Fibroblast of peridontal ligament (primary cell): ENCODE data around the gene LANCL3.
A peak's percentile ranks its signal among the peaks of the same experiment; 100 is the strongest.

Source experiments
- DNase-seq: peaks from one replicate; pipeline ENCODE4 v3.0.0-alpha.2; 2010; ENCODE audit errors: extremely low read depth

Gene LANCL3

DNA sequence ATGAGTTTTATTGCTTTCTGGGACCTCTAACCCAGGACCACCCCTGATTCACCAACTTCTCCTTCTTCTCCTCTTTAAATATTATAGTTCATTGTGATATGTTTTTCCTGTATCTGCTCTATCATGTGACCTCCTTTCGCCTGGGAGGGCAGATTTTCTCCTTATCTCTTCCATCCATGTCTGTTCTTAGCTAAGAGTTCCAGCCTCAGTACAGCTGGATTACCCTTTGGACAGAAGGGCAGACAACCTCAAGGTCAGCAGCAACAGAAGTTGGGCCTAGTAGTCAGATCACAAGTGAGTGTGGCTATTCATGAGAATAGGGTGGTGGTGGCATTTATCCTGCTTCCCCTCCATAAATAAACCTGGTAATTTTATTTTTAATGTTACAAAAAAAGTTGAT, 108.4 kb downstream of the LANCL3 start:
- no peak for DNase-seq

- DNase-seq = no peak
Measured at GRCh38 chrX:37684426-37684825, 113.0 kb downstream of the LANCL3 start.

- DNase-seq = no peak
Measured at GRCh38 chrX:37684973-37685372, 113.5 kb downstream of the LANCL3 start.

DNA sequence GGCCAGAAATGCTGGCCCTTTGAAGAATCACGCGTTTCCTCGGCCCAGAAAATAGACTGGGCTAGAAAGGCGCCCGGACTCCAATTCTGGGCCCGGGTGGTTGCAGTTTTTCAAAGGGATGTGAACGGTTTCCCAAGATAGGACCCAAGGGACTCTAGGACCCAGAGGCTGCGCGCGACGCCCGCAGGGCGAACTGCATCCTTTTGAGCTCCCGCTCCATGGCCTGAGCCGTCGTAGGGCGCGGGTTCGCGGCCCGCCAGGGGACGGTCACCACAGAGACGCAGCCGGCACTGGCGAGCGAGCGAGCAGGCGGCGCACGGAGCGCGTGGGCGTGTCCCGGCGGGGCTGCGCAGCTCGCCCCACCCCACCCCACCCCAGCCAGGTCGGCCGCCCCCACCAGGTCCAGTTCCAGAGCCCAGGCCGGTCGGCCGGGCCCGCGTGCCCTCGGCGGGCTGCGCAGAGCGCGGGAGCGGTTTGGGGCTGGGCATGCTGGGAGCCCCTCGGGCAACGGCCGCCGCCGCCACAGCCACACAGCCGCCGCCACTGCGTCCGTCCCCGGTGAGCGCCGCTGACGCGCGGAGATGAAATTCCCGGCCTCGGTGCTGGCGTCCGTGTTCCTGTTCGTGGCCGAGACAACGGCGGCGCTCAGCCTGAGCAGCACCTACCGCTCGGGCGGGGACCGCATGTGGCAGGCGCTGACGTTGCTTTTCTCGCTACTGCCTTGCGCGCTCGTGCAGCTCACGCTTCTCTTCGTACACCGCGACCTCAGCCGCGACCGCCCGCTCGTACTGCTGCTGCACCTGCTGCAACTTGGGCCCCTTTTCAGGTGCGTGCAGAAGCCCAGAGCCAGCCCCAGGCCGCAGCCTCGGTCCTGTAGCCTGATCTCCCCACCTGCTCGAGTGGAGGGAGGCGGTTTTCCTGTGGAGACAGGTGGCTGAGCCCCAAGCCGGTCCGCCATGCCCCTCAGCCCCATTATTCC, 114.2 kb downstream of the LANCL3 start, which contains the start of gene XK:
Gene XK (plus strand): TSS at position 411 of the 979 bp plus-strand sequence. CDS start 171 bp downstream, at position 582.
- peak; percentile 1 for DNase-seq

DNA sequence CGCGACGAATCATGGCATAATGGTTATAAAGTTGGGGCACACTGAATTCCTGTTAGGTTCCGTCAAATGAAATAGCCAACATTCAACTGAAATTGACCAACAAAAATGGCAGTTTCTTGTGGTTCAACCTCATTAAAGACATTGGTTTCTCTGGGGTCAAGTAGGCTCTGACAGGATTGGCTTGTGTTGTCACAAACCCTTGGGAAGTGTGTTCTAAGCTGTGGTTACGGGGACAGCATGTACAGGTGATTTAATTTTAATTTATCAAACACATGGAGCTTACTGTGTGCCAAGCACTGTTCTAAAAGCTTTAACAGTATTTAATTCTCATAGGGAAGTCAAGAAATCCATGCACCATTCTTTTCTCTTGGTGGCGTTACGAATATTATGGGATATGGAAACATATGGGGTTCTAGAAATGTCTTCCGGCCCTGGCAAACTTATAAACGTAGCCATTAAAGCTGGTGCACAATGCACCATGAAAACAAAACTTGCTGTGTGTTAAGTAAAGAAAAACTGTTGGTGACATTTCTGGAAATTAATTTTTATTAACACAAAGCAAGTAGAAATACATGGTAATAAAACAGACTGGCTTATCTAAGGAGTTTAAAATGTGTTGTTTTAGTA, 115.0 kb downstream of the LANCL3 start:
- DNase-seq = no peak

- DNase-seq = no peak
Measured at GRCh38 chrX:37686996-37687395, 115.5 kb downstream of the LANCL3 start.

GRCh38 chrX:37690119-37690518, 118.7 kb downstream of the LANCL3 start:
- no peak for DNase-seq

- DNase-seq = no peak
Measured at GRCh38 chrX:37692918-37693317, 121.5 kb downstream of the LANCL3 start.

DNA sequence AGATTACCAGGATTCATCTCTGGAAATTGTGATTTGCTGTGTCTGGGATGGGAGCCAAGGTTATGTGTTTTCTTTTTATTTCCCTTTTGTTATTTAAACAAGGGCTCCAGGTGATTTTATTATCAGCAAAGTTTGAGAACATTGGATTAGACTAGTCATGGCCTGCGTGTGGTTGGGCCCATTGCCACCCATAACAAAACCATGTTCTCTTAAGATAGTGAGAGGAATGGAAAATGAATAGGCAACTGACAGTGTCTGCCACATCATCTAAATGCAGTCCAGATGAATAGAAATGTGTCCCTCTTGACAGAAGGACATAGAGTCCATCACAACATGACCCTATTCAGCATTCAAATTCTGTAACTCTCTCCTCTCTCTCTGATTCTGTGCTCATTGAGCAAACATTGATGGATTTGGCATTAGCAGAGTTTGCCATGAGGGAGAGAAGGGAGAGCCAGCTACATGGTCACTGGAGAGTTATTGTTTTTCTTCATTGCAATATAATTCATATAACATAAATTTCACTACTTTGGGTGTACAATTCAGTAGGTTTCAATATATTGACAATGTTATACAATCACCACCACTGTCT, 125.8 kb downstream of the LANCL3 start:
- DNase-seq = no peak

GRCh38 chrX:37701588-37701987, 130.1 kb downstream of the LANCL3 start:
- no peak for DNase-seq

DNA sequence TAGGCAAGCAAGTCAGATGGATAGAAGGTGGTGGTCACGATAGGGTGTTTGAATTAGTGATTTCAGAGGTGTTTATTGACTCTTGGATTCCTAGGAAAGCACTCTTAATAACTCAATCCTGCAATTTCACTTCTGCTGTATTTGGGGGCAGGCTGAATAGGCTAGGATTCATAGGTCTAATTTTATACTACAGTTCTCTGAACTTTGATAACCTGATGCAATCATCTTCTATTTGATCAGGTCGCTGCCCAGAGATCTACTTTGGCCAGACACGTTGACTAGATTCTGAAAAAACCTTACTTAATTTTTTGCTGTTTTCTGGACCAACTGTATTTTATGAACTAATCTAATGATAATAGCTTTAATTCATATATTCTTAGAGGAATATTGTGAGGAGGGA, 140.5 kb downstream of the LANCL3 start:
- DNase-seq = no peak

- DNase-seq = no peak
Measured at GRCh38 chrX:37712458-37712857, 141.0 kb downstream of the LANCL3 start.

GRCh38 chrX:37714479-37714878, 143.0 kb downstream of the LANCL3 start:
- DNase-seq = no peak

DNA sequence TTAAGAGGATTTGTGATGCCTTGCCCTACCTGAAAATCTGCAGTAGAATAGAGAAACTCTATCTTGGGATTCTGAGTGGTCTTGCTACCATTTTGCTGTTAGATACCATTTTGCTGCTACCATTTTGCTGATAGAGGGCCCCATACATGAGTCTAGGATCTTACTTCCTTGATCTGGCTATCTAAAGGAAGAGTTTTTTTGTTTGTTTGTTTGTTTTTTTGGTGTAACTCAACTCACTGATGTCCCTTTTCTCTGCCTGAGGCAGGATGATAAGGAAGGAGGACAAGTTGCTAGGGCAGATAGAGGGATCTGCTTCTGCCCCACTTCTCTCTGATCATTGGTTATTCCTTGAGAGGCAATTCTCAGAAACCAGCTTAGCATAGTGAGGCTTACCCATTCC, 145.1 kb downstream of the LANCL3 start:
- no peak for DNase-seq

GRCh38 chrX:37717708-37718107, 146.2 kb downstream of the LANCL3 start:
- DNase-seq = no peak

GRCh38 chrX:37722595-37722994, 151.1 kb downstream of the LANCL3 start:
- DNase-seq = no peak

DNA sequence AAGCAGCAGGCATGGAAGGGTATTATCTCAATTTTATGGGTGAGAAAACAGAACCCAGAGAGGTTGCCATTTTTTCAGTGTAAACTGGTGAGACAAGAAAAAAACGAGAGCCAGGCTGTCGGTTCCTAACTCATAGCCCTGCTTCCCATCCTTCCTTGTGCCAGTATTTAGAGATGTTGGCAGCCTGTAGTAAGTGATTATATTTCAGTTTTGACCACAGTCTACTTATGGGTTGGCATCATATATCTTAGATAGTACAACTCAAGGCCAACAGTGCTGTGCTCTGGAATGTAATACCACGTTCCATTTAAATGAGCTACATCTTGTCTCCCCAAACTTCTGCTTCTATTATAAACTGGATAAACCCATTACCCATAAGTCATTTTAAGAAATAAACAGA, 154.9 kb downstream of the LANCL3 start:
- DNase-seq = peak; percentile 43
